ENCODE measurements around the gene TNNI3.

Gene TNNI3

GRCh38 chr19:55175117-55175867 lies 17.8 kb upstream of the TNNI3 start:
- Histone ChIP-seq H3K4me3 (ENCODE audit: low read length) (no peak overlapping the region), H3K9me3 (replicated peaks; ENCODE audit: insufficient read depth, low read length) (no peaks in the 10 kb centered on the region), H3K4me1 (ENCODE audit: low read length) (peaks cover 8% of the 10 kb centered on the region; the same call in 1 of the 2 replicates), H3F3A (ENCODE audit: insufficient read depth, low read length) (no peaks in the 10 kb centered on the region), H3K27ac (ENCODE audit: low read length) (no peak overlapping the region), H3K9me2 (replicated peaks; ENCODE audit: insufficient read depth, low read length) (no peaks in the 10 kb centered on the region), H4K20me1 (ENCODE audit: insufficient read depth, low read length) (no peaks in the 10 kb centered on the region), H3K36me3 (replicated peaks; ENCODE audit: insufficient read depth, low read length) (no peaks in the 10 kb centered on the region), H3K4me2 (ENCODE audit: low read depth, low read length) (no peak overlapping the region), H3K9ac (ENCODE audit: low read length) (no peak overlapping the region), H3K27me3 (replicated peaks; ENCODE audit: insufficient read depth, low read length) (peaks cover 99% of the 10 kb centered on the region), H3K79me2 (ENCODE audit: low read length) (no peaks in the 10 kb centered on the region), H2AFZ (ENCODE audit: low read length) (no peak overlapping the region)
- TF ChIP-seq EZH2phosphoT487 (IDR thresholded peaks at IDR 0.05; ENCODE audit: low read length) = no peak
- TF ChIP-seq EZH2 (optimal IDR thresholded peaks at IDR 0.05; ENCODE audit: low read depth, low read length) = no peak
- no peak for TF ChIP-seq CTCF (IDR thresholded peaks at IDR 0.05; ENCODE audit: low read length)
- DNase-seq = no peak

GRCh38 chr19:55174425-55175116 lies 17.0 kb upstream of the TNNI3 start:
- Histone ChIP-seq H3K4me2 (ENCODE audit: low read depth, low read length) (no peak overlapping the region), H3K9me2 (replicated peaks; ENCODE audit: insufficient read depth, low read length) (no peaks in the 10 kb centered on the region), H3K9me3 (replicated peaks; ENCODE audit: insufficient read depth, low read length) (no peaks in the 10 kb centered on the region), H2AFZ (ENCODE audit: low read length) (no peak overlapping the region), H3K27me3 (replicated peaks; ENCODE audit: insufficient read depth, low read length) (peaks cover 99% of the 10 kb centered on the region), H3K4me1 (ENCODE audit: low read length) (peaks cover 5% of the 10 kb centered on the region; the same call in 1 of the 2 replicates), H3K36me3 (replicated peaks; ENCODE audit: insufficient read depth, low read length) (no peaks in the 10 kb centered on the region), H3K27ac (ENCODE audit: low read length) (no peak overlapping the region), H3F3A (ENCODE audit: insufficient read depth, low read length) (no peaks in the 10 kb centered on the region), H3K79me2 (ENCODE audit: low read length) (no peaks in the 10 kb centered on the region), H3K9ac (ENCODE audit: low read length) (no peak overlapping the region), H4K20me1 (ENCODE audit: insufficient read depth, low read length) (no peaks in the 10 kb centered on the region), H3K4me3 (ENCODE audit: low read length) (no peak overlapping the region)
- DNase-seq = no peak
- TF ChIP-seq CTCF (IDR thresholded peaks at IDR 0.05; ENCODE audit: low read length) (no peak), EZH2phosphoT487 (IDR thresholded peaks at IDR 0.05; ENCODE audit: low read length) (no peak), EZH2 (optimal IDR thresholded peaks at IDR 0.05; ENCODE audit: low read depth, low read length) (no peak)

- no peak overlapping the region for H3K4me3 ChIP-seq (ENCODE audit: low read length)
- H3K4me2 ChIP-seq (ENCODE audit: low read depth, low read length) = no peak overlapping the region
- H2AFZ ChIP-seq (ENCODE audit: low read length) = no peak overlapping the region
- peaks cover 100% of the 10 kb centered on the region for H3K27me3 ChIP-seq (replicated peaks; ENCODE audit: insufficient read depth, low read length)
- no peak overlapping the region for H3K27ac ChIP-seq (ENCODE audit: low read length)
- no peak overlapping the region for H3K9ac ChIP-seq (ENCODE audit: low read length)
- TF ChIP-seq EZH2phosphoT487 (IDR thresholded peaks at IDR 0.05; ENCODE audit: low read length) (no peak), EZH2 (optimal IDR thresholded peaks at IDR 0.05; ENCODE audit: low read depth, low read length) (no peak), CTCF (IDR thresholded peaks at IDR 0.05; ENCODE audit: low read length) (no peak)
- H3K79me2 ChIP-seq (ENCODE audit: low read length) = no peaks in the 10 kb centered on the region
- no peaks in the 10 kb centered on the region for H3K4me1 ChIP-seq (ENCODE audit: low read length)
- H3K9me2 ChIP-seq (replicated peaks; ENCODE audit: insufficient read depth, low read length) = no peaks in the 10 kb centered on the region
- no peaks in the 10 kb centered on the region for H3K9me3 ChIP-seq (replicated peaks; ENCODE audit: insufficient read depth, low read length)
- no peaks in the 10 kb centered on the region for H3F3A ChIP-seq (ENCODE audit: insufficient read depth, low read length)
- H3K36me3 ChIP-seq (replicated peaks; ENCODE audit: insufficient read depth, low read length) = no peaks in the 10 kb centered on the region
- H4K20me1 ChIP-seq (ENCODE audit: insufficient read depth, low read length) = no peaks in the 10 kb centered on the region
- no peak for DNase-seq
Observed at GRCh38 chr19:55173714-55174409, 16.3 kb upstream of the TNNI3 start.
